ENCODE results near the gene RAB4A. TPM values are rescaled to one million over a fixed set of nuclear protein-coding genes. Genes with fewer than 3 reads are reported as not detected.

Gene RAB4A
- total RNA-seq, 3 donors from 2014 or later, result 27.5 to 47.8 (median 42.1) TPM

GRCh38 chr1:229281339-229281926, 10.5 kb downstream of the RAB4A start:
- no peak for DNase-seq (ENCODE audit: low spot score in 2 of 2)
- Histone ChIP-seq H3K4me1 (peaks cover 2 to 7% of the 10 kb centered on the region in 2 donors), H3K27me3 (no peaks in the 10 kb centered on the region), H3K9me3 (no peaks in the 10 kb centered on the region), H3K27ac (no peak overlapping the region), H3K4me3 (no peak overlapping the region), H3K36me3 (no peaks in the 10 kb centered on the region)
- intact Hi-C loops (cut with DNase I; ENCODE audit: low total_unique reads), result no loop called here
- no peak for TF ChIP-seq CTCF (IDR thresholded peaks at IDR 0.05)
- TF ChIP-seq POLR2A (IDR thresholded peaks at IDR 0.05), result no peak
- no peak for TF ChIP-seq POLR2AphosphoS5 (IDR thresholded peaks at IDR 0.05)

- DNase-seq (ENCODE audit: low spot score in 2 of 2), result no peak
- H3K9me3 ChIP-seq, result no peaks in the 10 kb centered on the region
- H3K36me3 ChIP-seq, result no peaks in the 10 kb centered on the region
- peaks cover 2 to 7% of the 10 kb centered on the region in 2 donors for H3K4me1 ChIP-seq
- H3K27me3 ChIP-seq, result no peaks in the 10 kb centered on the region
- H3K4me3 ChIP-seq, result no peak overlapping the region
- no peak overlapping the region for H3K27ac ChIP-seq
- TF ChIP-seq POLR2AphosphoS5 (IDR thresholded peaks at IDR 0.05), result no peak
- no peak for TF ChIP-seq CTCF (IDR thresholded peaks at IDR 0.05)
- TF ChIP-seq POLR2A (IDR thresholded peaks at IDR 0.05), result no peak
- intact Hi-C loops (cut with DNase I; ENCODE audit: low total_unique reads), result no loop called here
Observed at GRCh38 chr1:229282295-229282823, 11.4 kb downstream of the RAB4A start.

- Histone ChIP-seq H3K27ac (no peak overlapping the region), H3K36me3 (no peaks in the 10 kb centered on the region), H3K27me3 (no peaks in the 10 kb centered on the region), H3K4me1 (peaks cover 2 to 7% of the 10 kb centered on the region in 2 donors), H3K9me3 (no peaks in the 10 kb centered on the region), H3K4me3 (no peak overlapping the region)
- TF ChIP-seq POLR2A (IDR thresholded peaks at IDR 0.05) (no peak), POLR2AphosphoS5 (IDR thresholded peaks at IDR 0.05) (no peak), CTCF (IDR thresholded peaks at IDR 0.05) (no peak)
- intact Hi-C loops (cut with DNase I; ENCODE audit: low total_unique reads), result no loop called here
- DNase-seq (ENCODE audit: low spot score in 2 of 2), result no peak
Observed at GRCh38 chr1:229283183-229283611, 12.3 kb downstream of the RAB4A start.

GRCh38 chr1:229284887-229285286, 14.0 kb downstream of the RAB4A start:
- Histone ChIP-seq H3K27ac (no peak overlapping the region), H3K36me3 (no peaks in the 10 kb centered on the region), H3K4me1 (peaks cover 2 to 7% of the 10 kb centered on the region in 2 donors), H3K9me3 (no peaks in the 10 kb centered on the region), H3K4me3 (no peak overlapping the region), H3K27me3 (no peaks in the 10 kb centered on the region)
- TF ChIP-seq POLR2A (IDR thresholded peaks at IDR 0.05) (no peak), CTCF (IDR thresholded peaks at IDR 0.05) (no peak), POLR2AphosphoS5 (IDR thresholded peaks at IDR 0.05) (no peak)
- no peak for DNase-seq (ENCODE audit: low spot score in 2 of 2)
- intact Hi-C loops (cut with DNase I; ENCODE audit: low total_unique reads), result no loop called here

GRCh38 chr1:229285440-229285839, 14.5 kb downstream of the RAB4A start:
- Histone ChIP-seq H3K9me3 (no peaks in the 10 kb centered on the region), H3K27me3 (no peaks in the 10 kb centered on the region), H3K4me1 (peaks cover 2 to 4% of the 10 kb centered on the region in 2 donors), H3K36me3 (no peaks in the 10 kb centered on the region), H3K27ac (no peak overlapping the region), H3K4me3 (no peak overlapping the region)
- DNase-seq (ENCODE audit: low spot score in 2 of 2), result no peak
- no peak for TF ChIP-seq CTCF (IDR thresholded peaks at IDR 0.05)
- TF ChIP-seq POLR2A (IDR thresholded peaks at IDR 0.05), result no peak
- TF ChIP-seq POLR2AphosphoS5 (IDR thresholded peaks at IDR 0.05), result no peak
- intact Hi-C loops (cut with DNase I; ENCODE audit: low total_unique reads), result no loop called here

All from breast epithelium (tissue), 4 donors.